Stimulated activated CD4-positive, alpha-beta T cell treated with anti-CD3 and anti-CD28 coated beads, TNF-alpha, amount 100 ng/mL, for 1 hour (primary cell): ENCODE measurements around the gene MAP2K7.

Source experiments
- DNase-seq, 3 donors: peaks; one replicate each; pipeline ENCODE4 v3.0.0-alpha.2; 2020; ENCODE audit warnings: low read depth in 3 of 3, low spot score in 1 of 3

Gene MAP2K7

DNA sequence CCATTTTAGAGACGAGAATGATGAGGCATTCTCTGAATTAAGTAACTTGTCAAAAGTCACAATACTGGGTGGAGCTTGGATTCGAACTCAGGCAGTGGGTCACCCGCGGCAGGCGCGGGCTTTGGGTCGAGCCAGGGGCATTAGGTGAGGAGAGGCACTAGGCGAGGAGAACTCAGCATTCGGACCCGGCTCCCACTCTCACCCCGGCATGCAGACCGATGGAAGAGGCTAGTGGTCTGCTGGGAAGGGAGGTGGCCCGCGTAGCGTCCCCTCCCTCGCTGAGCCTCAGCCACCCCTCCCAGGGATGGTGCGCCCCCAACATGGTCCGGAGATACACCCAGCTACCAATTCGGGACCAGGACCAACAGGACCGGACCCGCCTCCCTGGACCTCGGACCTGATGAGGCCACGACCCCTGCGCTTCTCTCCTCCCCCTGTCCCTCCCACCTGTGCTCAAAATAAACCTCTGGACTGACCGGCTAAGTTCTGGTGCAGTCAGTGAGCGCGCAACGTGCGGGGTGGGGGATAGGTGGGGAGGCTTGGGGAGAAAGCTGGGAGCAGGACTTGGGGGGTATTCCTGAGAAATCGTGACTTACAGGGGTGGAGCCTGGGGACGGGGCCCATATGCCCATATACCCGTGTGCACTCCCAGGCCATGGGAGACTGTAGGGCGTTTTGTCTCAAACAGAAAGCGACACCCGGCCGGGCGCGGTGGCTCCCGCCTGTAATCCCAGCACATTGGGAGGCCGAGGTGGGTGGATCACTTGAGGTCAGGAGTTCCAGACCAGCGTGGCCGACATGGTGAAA lies 15.1 kb downstream of the MAP2K7 start:
- no peak for DNase-seq

DNA sequence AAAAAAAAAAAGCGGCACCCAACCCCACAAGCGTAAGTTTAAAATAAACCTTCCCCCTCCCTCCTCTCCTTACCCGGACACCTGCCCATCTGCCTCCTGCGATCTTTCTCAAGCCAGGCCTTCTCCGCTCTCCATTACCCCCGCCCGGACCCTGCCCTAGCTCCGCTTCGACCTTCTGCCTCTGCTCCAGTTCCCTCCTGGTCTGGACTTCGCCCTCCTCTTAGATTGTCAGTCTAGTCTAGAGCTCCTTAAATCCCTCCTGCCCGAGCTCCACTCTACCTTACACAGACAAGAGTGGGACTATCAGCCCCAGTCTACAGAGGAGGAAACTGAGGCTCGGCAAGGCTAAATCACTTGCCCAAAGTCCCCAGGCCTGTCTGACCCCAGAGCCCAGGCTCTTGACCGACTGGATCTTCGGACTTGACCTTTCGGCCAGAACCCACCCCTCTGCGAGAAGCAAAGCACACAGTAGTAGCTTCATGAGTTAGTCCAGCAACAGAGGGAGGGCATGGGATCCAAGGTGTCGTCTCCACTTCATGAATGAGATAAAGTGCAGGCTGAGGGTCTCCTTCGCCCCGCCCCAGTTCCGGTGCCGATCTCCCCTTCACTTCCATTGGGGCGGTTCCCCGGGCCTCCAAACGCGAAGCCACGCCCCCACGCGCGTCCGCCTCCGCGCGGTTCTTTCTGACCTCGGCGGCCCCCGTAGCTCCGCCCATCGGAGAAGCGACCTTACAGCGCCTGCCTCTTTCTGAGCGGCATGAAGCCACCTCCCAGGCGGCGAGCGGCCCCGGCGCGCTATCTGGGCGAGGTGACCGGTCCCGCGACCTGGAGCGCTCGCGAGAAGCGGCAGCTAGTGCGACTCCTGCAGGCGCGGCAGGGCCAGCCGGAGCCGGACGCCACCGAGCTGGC lies 16.2 kb downstream of the MAP2K7 start, which contains the start of gene SNAPC2:
SNAPC2 (plus strand) TSS at position 729 of the 909 bp plus-strand sequence; CDS start at position 758, 29 bp downstream.
- DNase-seq: peak; percentile 89 to 93 (median 91)

DNA sequence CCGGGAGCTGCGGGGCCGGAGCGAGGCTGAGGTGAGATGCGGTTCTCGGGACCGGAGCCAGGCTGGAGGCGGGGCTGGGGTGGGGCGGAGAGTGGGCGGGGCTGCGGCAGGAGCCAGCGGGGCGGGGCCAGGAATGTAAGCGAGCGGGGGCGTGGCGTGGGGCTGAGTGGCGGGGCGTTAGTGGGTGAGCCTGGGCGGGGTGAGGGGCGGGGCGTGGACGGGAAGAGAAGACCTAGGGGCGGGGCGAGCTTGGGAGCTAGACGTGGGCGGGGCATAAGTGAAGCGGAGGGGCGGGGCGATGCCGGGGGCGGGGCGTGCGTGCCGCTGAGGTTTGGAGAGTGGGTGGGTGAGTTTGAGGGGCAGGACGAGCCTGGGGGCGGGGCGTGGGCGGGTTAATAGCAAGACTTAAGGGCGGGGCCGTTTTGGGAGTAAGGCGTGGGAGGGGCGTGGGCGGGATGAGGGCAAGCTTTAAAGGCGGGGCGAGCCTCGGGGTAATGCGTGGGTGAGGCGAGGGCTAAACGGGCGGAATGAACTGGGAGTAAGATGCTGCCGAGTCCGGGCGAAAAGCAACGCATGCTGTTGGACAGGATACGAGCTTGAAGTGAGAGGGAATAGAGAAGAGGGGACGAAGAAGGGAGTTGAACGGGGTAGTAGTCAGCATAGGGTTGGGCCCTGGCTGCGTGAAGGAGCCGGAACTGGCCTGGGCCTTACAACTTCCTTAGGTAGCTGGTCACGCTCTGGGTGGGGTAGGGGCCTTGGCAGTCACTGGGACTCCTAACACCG lies 17.0 kb downstream of the MAP2K7 start:
- DNase-seq: peak; percentile 99 to 100 (median 100)

DNA sequence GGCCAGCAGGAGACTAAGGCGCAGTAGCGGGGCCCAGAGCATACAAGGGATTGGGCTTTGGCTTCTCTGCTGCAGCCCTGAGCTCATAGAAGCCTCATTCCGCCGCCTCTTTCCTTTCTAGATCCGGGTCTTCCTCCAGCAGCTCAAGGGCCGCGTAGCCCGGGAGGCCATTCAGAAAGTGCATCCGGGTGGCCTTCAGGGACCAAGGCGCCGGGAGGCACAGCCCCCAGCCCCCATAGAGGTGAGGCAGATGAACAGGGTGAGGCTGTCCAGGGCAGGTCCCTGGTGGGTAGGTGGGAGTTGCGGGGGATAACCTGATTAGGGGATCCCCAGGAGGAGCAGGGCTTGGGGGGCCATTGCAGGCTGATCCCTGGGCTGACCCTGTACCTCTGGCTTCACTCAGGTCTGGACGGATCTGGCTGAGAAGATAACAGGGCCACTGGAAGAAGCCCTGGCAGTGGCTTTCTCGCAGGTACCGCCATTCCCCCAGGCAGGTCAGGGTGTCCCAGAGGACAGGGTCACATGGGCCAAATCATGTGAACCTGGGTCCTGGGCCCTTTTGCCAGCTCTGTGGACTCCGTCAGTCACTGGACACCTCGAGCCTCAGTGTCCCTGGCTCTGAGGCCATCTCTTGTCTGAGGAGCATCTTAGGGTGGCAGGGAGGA lies 17.8 kb downstream of the MAP2K7 start:
- no peak for DNase-seq

- DNase-seq: no peak
These were observed 18.5 kb downstream of the MAP2K7 start for GRCh38 chr19:7921967-7922835.

DNA sequence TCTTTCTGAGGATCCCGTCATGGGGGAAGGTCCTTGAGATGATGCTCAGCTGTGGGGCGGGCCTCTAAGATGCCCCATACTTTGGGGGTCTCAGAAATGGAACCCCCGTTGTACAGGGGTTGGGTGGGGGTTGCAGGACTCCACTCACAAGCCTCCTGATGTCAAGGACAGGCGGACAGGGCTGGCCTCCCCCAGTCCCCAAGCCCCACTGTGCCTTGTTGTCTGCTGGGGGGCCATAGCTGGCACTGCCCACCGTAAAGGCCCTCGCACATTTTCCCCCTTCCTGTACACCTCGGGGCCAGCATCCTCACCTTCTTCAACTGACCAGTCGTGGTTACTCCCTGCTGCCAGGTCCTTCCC lies 19.1 kb downstream of the MAP2K7 start:
- no peak for DNase-seq

GRCh38 chr19:7923295-7924191 lies 19.9 kb downstream of the MAP2K7 start:
- no peak for DNase-seq

DNA sequence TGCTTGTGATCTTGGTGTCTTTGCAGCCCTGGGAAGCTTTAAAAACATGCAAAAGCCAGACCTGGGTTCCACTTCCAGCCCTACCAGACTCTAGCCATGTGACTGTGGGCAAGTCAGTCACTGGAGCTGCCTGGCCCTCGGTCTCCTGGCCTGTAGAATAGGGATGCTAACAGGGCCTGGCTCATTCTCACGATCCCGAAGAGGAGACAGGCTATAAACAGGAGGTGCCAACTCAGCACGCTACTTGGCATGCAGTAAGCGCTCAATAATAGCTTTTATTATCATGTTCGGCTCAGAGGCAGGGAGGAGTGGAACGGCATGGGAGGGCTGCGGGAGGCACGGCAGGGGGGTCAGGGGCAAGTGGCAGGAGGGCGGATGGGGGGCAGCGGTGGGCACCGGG lies 20.6 kb downstream of the MAP2K7 start:
- no peak for DNase-seq

DNA sequence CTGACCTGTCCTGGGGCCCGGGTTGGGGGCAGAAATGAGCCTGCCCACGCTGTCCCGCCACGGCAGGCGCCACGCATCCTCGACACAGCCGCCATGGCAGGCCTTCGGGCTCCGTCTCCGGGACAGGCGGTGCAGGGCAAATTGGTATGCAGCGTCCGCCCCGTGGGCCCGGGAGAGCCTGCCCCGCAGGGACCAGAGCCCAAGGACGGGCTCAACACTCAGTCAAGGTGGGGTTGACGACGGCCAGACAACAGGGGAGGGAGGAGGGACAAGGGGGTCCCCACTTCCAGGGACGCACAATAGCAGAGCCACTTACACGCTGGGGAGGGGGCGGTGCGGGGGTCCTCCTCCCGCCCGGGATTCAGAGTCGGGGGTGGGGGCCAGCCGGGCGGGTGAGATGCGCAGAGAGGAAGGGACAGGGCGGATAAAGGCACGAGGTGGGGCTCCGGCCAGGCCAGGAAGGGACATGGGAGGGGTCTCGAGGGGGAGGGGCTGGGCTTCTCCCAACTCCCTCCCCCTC lies 21.0 kb downstream of the MAP2K7 start:
- DNase-seq: no peak

GRCh38 chr19:7925171-7925851 lies 21.6 kb downstream of the MAP2K7 start:
- peak; percentile 34 to 71 (median 53) for DNase-seq

DNA sequence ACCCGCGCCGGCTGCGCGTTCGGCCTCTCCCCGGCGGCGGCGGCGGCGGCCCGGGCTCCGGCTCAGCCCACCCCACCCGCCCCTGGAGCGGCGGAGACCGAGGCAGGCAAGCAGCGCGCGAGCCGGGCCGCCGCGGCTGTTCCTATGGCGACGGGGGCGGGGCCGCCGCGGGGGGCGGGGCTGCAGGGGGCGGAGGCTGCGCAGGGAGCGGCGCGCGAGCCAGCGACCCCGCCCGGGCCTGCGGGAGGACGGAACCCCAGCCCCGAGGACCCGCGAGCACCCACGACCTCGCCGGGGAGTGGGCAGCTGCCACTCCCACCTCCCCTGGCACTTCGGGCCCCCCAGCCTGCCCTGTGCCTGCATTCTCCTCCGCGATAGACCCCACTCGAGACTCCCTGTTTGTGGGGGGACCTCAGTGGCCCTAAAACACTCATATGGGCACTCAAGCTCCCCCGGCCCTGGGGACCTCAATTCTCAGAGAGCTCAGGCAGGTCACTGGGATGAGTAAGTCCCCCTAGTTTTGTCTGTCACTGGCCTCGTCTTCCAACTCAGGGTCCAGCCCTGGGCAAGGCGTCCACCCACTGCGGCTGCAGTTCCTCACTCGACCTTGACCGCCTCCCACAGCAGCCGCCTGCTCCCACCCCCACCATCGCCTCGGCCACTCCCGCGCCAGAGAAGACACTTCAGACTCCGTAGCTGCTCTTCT lies 22.5 kb downstream of the MAP2K7 start, which contains the start of gene CTXN1:
CTXN1 (minus strand) TSS at position 115 of the 706 bp plus-strand sequence. CDS start 597 bp downstream, outside the sequence.
- peak; percentile 49 to 83 (median 69) for DNase-seq

DNA sequence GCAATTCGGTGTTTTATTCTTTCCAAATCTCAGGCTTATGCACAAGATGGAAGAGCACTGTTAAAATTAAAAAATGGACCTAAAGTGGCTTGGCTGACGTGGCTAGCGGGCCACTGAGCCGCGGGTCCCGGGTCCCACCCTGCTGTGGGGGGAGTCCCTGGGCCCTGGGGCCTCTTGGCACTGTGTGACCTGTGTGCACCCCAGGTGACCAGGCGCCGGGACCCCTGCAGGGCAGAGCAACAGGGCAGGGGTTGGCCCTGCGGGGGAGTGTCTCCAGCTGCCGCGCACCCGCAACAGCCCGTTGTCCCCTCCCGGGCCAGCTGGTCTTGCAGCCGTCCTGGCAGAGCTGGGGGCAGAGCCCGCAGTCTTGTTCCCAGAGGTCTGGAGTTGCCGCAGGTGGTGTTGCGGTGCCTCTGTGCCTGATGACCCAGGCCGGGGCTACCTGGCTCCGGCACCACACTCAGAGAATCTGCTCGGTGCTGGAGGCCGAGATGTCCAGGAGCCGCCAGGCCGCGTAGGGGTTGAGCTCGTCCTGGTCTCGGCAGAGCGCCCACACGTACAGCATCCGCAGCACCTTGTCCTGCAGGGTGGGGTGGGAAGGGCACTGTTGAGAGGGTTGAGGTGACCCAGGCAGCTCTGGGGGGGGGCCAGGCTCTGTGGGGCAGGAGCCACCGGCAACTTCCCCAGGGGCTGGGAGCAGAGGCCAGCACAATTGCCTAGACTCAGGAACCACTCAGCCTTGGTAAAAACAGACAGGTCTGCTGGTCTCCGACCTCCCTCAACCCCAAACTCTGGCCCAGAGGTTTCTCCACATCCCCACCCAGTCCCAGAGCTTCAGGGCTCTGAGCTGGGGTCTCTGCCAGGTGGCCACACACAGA lies 23.3 kb downstream of the MAP2K7 start:
- no peak for DNase-seq

GRCh38 chr19:7927605-7928333 lies 24.1 kb downstream of the MAP2K7 start:
- DNase-seq: no peak

GRCh38 chr19:7928334-7928706 lies 24.6 kb downstream of the MAP2K7 start:
- no peak for DNase-seq
